CD4-positive, CD25-positive, alpha-beta regulatory T cell (primary cell): ENCODE measurements around the gene ABCF3. TPM values are rescaled to one million over a fixed set of nuclear protein-coding genes. Genes with fewer than 3 reads are reported as not detected.
A peak's percentile ranks its signal among the peaks of the same experiment; 100 is the strongest.

ENCODE experiments used
- ATAC-seq, 2 donors: fragments of 150-1000 bp; cut with Tn5 transposase; one replicate each; pipeline ENCODE4 v1.10.0; 2021; ENCODE audit warnings: low read depth in 2 of 2, moderate number of reproducible peaks in 2 of 2, moderate library complexity in 1 of 2
- DNase-seq, 3 donors: peaks; one replicate each; pipeline versions ENCODE4 v3.0.0 to v3.0.0-alpha.2; 2012 to 2022; ENCODE audit warnings: mixed read lengths in 1 of 3
- H3K27ac ChIP-seq: one replicate; pipeline ENCODE4 v1.7.0; 2013; ENCODE audit warnings: mild to moderate bottlenecking, low read length; ENCODE audit not compliant: insufficient read depth, poor library complexity, severe bottlenecking
- H3K27me3 ChIP-seq: one replicate; pipeline ENCODE4 v1.7.0; 2013; ENCODE audit warnings: low read length; ENCODE audit not compliant: control insufficient read depth, insufficient read depth
- H3K36me3 ChIP-seq: one replicate; pipeline ENCODE4 v1.7.0; 2013; ENCODE audit warnings: mild to moderate bottlenecking, low read length, moderate library complexity; ENCODE audit not compliant: control insufficient read depth, insufficient read depth
- H3K4me1 ChIP-seq: 2 replicates; pipeline ENCODE4 v1.7.0; 2013; ENCODE audit warnings: mild to moderate bottlenecking, low read length; ENCODE audit not compliant: insufficient read depth, control insufficient read depth, poor library complexity, severe bottlenecking
- H3K4me3 ChIP-seq: one replicate; pipeline ENCODE4 v1.7.0; 2013; ENCODE audit warnings: low read depth, mild to moderate bottlenecking, low read length, moderate library complexity
- H3K9me3 ChIP-seq, 2 experiments: 1 replicate in 1 of 2; 2 replicates in 1 of 2; pipeline ENCODE4 v1.7.0; 2013; ENCODE audit warnings: low read length in 2 of 2, mild to moderate bottlenecking in 1 of 2, moderate library complexity in 1 of 2; ENCODE audit not compliant: control insufficient read depth in 2 of 2
- H3K27ac Mint-ChIP-seq, 3 donors: one replicate each; pipeline ENCODE4 v1.8.0; 2020 to 2022; ENCODE audit warnings: mild to moderate bottlenecking in 3 of 3, mixed read lengths in 3 of 3, moderate library complexity in 2 of 3
- H3K27me3 Mint-ChIP-seq: one replicate; pipeline ENCODE4 v1.8.0; 2022; ENCODE audit warnings: mild to moderate bottlenecking, mixed read lengths
- H3K36me3 Mint-ChIP-seq: one replicate; pipeline ENCODE4 v1.8.0; 2020; ENCODE audit warnings: mixed read lengths
- H3K4me1 Mint-ChIP-seq, 4 donors: one replicate each; pipeline ENCODE4 v1.8.0; 2020 to 2022; ENCODE audit warnings: mixed read lengths in 4 of 4, mild to moderate bottlenecking in 1 of 4
- H3K4me3 Mint-ChIP-seq, 4 donors: one replicate each; pipeline ENCODE4 v1.8.0; 2020 to 2022; ENCODE audit warnings: mild to moderate bottlenecking in 4 of 4, mixed read lengths in 4 of 4, moderate library complexity in 3 of 4
- H3K9me3 Mint-ChIP-seq, 7 donors: one replicate each; pipeline ENCODE4 v1.8.0; 2020 to 2022; ENCODE audit warnings: mixed read lengths in 7 of 7, mild to moderate bottlenecking in 3 of 7, moderate library complexity in 2 of 7
- polyA plus RNA-seq, 4 donors: library from polyadenylated mRNA; unstranded; fragments of 300-500 nt; fragmentation: Illumina TruSeq; gene quantifications; one replicate each; pipeline ENCODE4 v1.2.3, GENCODE V29; 2021
- total RNA-seq: library from RNA; stranded (reverse); gene quantifications from one replicate; pipeline ENCODE4 v1.2.3, GENCODE V29; 2022

Gene ABCF3
- total and polyA plus RNA-seq, 5 donors from 2014 or later: 38.6 to 128 (median 41.1) TPM

DNA sequence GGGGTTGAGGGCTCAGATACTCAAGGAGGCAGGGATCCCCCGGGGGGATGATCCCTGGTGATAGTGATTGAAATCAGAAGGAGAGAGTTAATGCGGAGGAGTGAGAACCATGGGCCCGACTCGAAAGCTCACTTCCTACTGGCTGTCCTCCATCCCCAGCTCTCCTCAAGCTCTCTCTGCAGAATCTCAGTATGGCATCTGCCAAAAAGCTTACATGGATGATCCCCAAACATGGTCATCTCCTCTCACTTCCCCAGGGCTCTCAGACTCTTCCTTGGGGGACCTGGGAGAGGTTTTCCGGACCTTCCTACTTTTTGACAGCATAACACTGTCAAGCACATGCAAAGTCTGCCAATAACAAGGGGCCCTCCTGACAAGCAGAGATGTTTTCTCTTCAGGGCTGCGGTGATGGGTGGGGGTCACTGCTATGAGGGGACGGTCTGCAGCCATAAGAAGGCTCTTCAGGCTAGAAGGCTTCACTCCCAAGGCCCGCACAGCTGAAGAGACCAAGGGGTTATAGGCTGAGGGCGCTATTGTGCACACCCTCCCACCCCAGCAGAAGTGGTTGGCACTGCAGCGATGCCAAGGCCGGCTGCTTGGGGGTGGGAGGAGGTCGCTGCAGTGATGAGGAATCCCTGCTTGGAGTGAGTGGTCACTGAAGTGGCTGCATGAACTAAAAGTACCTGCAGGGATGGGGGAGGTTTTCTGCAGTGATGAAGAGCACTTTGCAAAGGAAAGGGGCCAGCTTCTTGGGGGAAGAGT, 42.6 kb downstream of the ABCF3 start:
- Mint-ChIP-seq H3K9me3 (no peaks in the 10 kb centered on the region), H3K27me3 (peaks cover 71% of the 10 kb centered on the region), H3K36me3 (no peaks in the 10 kb centered on the region), H3K27ac (peak overlapping the region in 1 of 3 donors; percentile 20), H3K4me3 (peak overlapping the region; percentile 20 to 85 (median 70)), H3K4me1 (peaks cover 0 to 24% (median 10%) of the 10 kb centered on the region in 4 donors)
- Histone ChIP-seq H3K9me3 (no peaks in the 10 kb centered on the region), H3K27ac (no peak overlapping the region), H3K36me3 (no peaks in the 10 kb centered on the region), H3K27me3 (peaks cover 22% of the 10 kb centered on the region), H3K4me3 (no peak overlapping the region), H3K4me1 (peaks cover 22% of the 10 kb centered on the region)
- DNase-seq (no peak), ATAC-seq (no peak)

DNA sequence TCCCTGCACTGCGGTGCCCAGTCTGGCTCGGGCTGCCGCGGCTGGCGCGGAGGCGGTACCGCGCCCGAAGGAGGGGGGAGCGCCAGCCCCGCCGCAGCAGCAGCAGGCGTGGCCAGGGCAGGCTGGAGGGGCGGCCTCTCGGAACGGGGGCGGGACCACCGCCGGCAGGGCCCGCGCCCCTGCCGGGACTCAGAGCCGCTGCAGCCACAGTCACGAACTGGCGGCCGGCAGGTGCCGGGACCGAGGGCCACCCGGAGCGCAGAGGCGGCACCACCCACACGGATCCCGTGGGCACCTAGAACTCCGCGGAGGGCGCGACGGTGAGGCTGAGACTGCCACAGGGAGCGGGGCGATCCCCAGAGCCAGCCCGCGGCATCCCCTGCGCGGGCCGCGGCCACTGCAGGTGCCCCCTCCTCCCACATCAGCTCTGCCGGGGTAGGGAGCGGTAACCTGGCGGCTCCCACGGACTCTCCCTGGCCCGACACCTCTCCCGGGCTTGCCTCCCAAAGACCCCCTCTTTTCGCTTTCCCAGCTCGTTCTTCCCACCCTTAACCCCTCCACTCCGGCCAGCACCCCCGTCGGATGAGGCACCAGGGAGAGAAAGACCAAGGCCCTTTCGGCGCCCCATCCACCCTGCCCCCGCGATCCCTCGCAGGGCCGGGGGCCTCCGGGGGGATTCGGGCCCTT, 43.5 kb downstream of the ABCF3 start, which contains the start of gene VWA5B2:
VWA5B2 (plus strand) TSS at position 192 of the 687 bp plus-strand sequence. CDS start 944 bp downstream, outside the sequence.
- peak; percentile 86 to 92 for ATAC-seq
- peaks cover 73% of the 10 kb centered on the region for H3K27me3 Mint-ChIP-seq
- Histone ChIP-seq H3K4me3 (no peak within 1 kb of the TSS), H3K9me3 (no peaks in the 10 kb centered on the region), H3K27me3 (peaks cover 22% of the 10 kb centered on the region), H3K4me1 (peaks cover 22% of the 10 kb centered on the region), H3K36me3 (no peaks in the 10 kb centered on the region), H3K27ac (no peak within 1 kb of the TSS)
- H3K4me3 Mint-ChIP-seq: peak within 1 kb of the TSS; percentile 20 to 85 (median 70)
- H3K27ac Mint-ChIP-seq: peak within 1 kb of the TSS in 1 of 3 donors; percentile 20
- H3K4me1 Mint-ChIP-seq: peaks cover 0 to 24% (median 10%) of the 10 kb centered on the region in 4 donors
- DNase-seq: peak; percentile 64 to 68 (median 68)
- no peaks in the 10 kb centered on the region for H3K9me3 Mint-ChIP-seq
- H3K36me3 Mint-ChIP-seq: no peaks in the 10 kb centered on the region

DNA sequence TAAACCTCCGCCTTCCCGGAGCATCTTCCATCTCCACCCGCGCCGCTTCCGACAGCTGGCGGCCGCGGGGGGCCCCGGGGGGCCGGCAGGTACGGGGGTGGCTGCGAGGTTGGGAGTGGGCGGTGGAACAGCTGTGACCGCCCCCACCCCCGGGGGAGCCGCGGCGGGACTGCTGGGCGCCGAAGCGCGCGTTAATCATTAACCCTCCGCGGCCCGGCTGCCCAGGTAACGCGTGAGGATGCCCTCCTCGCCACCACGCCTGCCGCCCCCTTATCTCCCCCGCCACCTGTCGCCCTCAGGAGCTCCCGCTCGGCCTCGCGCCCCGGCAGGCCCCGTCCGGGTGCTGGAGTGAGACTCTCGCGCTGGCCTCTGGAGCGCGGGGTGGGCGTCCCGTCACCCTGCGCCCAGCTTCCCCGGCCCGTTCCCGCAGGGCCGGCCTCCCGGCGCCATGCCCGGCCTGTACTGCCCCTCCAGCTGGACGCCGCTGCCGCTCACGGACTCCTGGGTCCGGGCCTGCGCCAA, 44.1 kb downstream of the ABCF3 start:
- Histone ChIP-seq H3K4me1 (peaks cover 22% of the 10 kb centered on the region), H3K27me3 (peaks cover 22% of the 10 kb centered on the region), H3K27ac (no peak overlapping the region), H3K36me3 (no peaks in the 10 kb centered on the region), H3K9me3 (no peaks in the 10 kb centered on the region), H3K4me3 (no peak overlapping the region)
- Mint-ChIP-seq H3K9me3 (no peaks in the 10 kb centered on the region), H3K36me3 (no peaks in the 10 kb centered on the region), H3K4me1 (peaks cover 0 to 24% (median 10%) of the 10 kb centered on the region in 4 donors), H3K27ac (no peak overlapping the region), H3K27me3 (peaks cover 71% of the 10 kb centered on the region), H3K4me3 (no peak overlapping the region)
- no peak for ATAC-seq
- DNase-seq: no peak

DNA sequence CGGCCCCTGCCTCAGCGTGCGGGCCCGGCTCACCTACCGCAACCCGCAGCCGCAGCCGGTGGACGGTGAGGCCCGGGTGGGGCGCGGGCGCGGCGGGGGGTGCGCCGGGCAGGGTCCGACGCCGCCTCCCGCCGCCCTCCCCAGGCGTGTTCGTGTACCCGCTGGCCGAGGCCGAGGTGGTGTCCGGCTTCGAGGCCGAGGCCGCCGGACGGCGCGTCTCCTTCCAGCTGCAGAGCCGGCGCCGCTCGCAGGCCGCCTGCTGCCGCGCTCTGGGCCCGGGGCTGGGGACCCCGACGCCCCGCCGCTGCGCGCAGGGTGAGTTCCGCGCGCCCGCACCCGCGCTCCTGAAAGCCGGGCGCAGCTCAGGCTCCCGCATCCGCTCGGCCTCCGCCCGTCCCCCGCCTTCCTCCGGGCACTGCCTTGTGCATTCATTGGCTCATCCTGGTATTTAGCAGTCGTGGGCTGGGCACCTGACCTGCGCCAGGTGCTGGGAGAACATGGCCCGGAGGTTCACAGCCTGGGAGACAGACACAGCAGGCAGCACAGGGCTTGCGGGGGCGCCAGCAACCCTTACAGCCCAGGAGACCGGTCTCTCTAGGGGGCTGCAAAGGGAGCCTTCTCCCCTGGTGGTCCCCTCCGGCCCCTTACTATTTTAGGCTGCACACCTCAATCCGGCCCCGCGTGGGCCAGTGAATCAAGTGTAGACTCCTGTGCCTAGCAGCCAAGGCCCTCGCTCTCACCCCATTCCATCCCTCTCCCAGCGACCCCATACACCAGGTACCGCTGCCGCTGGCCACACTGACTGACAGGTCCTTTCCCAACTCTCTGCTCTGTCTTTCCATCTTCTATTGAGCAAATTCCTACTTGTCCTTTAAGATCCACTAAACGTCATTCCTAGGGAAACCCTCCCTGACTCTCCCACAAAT, 44.9 kb downstream of the ABCF3 start:
- H3K27me3 ChIP-seq: peaks cover 22% of the 10 kb centered on the region
- H3K4me1 Mint-ChIP-seq: peaks cover 0 to 24% (median 10%) of the 10 kb centered on the region in 4 donors
- DNase-seq: no peak

DNA sequence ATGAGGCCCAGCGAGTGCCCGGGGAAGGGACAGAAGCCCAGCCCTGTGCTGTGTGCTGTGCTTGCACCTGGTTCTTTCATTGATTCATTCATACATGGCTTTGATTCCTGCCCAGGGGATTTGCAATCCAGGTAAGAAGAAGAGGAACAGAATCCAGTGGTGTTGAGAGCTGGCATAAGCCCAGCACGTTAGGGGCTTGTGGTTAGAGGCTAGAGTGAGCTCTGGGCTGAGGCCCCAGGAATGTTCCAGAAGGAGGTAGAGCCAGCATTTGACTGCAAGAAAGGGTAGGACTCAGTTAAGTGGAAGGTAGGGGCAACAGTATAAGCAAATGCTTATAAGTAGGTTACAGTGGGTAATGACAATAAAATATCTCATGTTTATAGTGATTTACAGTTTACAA, 45.7 kb downstream of the ABCF3 start:
- Mint-ChIP-seq H3K4me3 (peak overlapping the region; percentile 63 to 82 (median 79)), H3K27me3 (peaks cover 61% of the 10 kb centered on the region), H3K9me3 (no peaks in the 10 kb centered on the region), H3K4me1 (peaks cover 0 to 24% (median 10%) of the 10 kb centered on the region in 4 donors), H3K36me3 (no peaks in the 10 kb centered on the region), H3K27ac (no peak overlapping the region)
- Histone ChIP-seq H3K27me3 (peaks cover 22% of the 10 kb centered on the region), H3K4me1 (peaks cover 22% of the 10 kb centered on the region), H3K4me3 (no peak overlapping the region), H3K9me3 (no peaks in the 10 kb centered on the region), H3K36me3 (no peaks in the 10 kb centered on the region), H3K27ac (no peak overlapping the region)
- ATAC-seq (no peak), DNase-seq (no peak)

More for the DNA sequence above, 44.9 kb downstream of the ABCF3 start:
- H3K4me3 ChIP-seq: no peak overlapping the region
- H3K27me3 Mint-ChIP-seq: peaks cover 68% of the 10 kb centered on the region
- H3K27ac ChIP-seq: no peak overlapping the region
- peak overlapping the region in 1 of 3 donors; percentile 89 for H3K27ac Mint-ChIP-seq
- no peaks in the 10 kb centered on the region for H3K36me3 Mint-ChIP-seq
- H3K4me1 ChIP-seq: peaks cover 22% of the 10 kb centered on the region
- H3K36me3 ChIP-seq: no peaks in the 10 kb centered on the region
- no peak for ATAC-seq
- H3K4me3 Mint-ChIP-seq: peak overlapping the region; percentile 63 to 86 (median 79)
- no peaks in the 10 kb centered on the region for H3K9me3 Mint-ChIP-seq
- no peaks in the 10 kb centered on the region for H3K9me3 ChIP-seq

DNA sequence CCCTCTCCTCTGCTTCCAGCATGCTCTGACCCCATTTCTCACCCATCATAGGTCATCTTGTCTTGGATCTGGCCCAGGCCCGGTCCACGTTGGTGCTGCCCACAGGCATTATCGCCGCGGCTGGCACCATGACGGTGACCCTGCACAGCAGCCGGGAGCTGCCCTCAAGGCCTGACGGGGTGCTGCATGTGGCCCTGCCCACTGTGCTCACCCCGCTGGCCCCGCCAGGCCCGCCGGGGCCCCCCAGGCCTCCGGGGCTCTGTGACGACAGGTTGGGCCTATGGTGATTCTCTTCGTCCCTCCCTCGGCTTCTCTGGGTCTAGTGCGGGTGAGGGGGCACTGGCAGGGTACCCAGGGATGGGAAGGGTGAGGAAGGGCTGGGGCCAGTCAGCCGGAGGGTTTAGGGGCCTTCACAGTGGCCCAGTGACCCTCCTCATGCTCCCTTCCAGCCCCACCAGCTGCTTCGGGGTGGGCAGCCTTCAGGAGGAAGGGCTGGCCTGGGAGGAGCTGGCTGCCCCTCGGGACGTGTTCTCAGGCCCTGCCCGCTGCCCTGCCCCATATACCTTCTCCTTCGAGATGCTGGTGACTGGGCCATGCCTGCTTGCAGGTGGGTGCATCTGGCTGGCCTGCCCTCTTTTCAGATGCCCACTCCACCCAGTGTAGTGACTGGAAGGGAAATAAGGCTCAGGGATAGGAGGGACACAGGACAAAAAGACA, 47.3 kb downstream of the ABCF3 start:
- Mint-ChIP-seq H3K27me3 (peaks cover 45% of the 10 kb centered on the region), H3K36me3 (no peaks in the 10 kb centered on the region), H3K4me1 (peaks cover 0 to 16% (median 9%) of the 10 kb centered on the region in 4 donors), H3K27ac (no peak overlapping the region), H3K9me3 (peaks cover 0 to 2% (median 0%) of the 10 kb centered on the region in 7 donors), H3K4me3 (peak overlapping the region in 1 of 4 donors; percentile 11)
- no peak for DNase-seq
- peaks cover 22% of the 10 kb centered on the region for H3K4me1 ChIP-seq
- ATAC-seq: no peak
- H3K9me3 ChIP-seq: no peaks in the 10 kb centered on the region
- peaks cover 18% of the 10 kb centered on the region for H3K27me3 ChIP-seq
- H3K36me3 ChIP-seq: no peaks in the 10 kb centered on the region
- H3K27ac ChIP-seq: no peak overlapping the region
- H3K4me3 ChIP-seq: no peak overlapping the region
